GM12873 (cell line): ENCODE measurements around the gene ADM5.

ENCODE experiments used
- TF ChIP-seq, protein P1 (sequence below): IDR thresholded peaks from 2 replicates; pipeline ENCODE4 v1.5.1; 2012; ENCODE audit warnings: low read depth, mild to moderate bottlenecking, moderate library complexity, low read length, control low read depth; ENCODE audit not compliant: insufficient read depth; ENCODE audit errors: missing control alignments

ADM5 gene

DNA sequence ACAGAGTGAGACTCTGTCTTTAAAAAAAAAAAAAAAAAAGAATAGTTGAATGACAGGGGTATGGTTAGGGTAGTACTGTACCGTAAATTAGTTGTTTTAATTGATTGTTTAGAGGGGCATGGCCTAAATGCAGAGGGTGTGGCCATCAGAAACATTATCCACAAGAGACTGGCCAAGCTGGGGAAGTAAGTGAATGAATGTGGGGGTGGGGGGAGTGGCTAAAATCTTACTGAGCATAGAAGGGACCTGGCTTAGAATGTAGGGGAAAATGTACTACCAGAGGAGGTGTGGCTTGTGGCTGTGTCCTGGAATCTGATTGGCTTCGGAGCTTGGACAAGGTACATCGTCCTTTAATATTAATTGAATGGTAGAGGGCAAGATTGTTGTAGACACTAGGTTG, 19.9 kb upstream of the ADM5 start:
- TF ChIP-seq, protein P1, sequence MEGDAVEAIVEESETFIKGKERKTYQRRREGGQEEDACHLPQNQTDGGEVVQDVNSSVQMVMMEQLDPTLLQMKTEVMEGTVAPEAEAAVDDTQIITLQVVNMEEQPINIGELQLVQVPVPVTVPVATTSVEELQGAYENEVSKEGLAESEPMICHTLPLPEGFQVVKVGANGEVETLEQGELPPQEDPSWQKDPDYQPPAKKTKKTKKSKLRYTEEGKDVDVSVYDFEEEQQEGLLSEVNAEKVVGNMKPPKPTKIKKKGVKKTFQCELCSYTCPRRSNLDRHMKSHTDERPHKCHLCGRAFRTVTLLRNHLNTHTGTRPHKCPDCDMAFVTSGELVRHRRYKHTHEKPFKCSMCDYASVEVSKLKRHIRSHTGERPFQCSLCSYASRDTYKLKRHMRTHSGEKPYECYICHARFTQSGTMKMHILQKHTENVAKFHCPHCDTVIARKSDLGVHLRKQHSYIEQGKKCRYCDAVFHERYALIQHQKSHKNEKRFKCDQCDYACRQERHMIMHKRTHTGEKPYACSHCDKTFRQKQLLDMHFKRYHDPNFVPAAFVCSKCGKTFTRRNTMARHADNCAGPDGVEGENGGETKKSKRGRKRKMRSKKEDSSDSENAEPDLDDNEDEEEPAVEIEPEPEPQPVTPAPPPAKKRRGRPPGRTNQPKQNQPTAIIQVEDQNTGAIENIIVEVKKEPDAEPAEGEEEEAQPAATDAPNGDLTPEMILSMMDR, result no peak

DNA sequence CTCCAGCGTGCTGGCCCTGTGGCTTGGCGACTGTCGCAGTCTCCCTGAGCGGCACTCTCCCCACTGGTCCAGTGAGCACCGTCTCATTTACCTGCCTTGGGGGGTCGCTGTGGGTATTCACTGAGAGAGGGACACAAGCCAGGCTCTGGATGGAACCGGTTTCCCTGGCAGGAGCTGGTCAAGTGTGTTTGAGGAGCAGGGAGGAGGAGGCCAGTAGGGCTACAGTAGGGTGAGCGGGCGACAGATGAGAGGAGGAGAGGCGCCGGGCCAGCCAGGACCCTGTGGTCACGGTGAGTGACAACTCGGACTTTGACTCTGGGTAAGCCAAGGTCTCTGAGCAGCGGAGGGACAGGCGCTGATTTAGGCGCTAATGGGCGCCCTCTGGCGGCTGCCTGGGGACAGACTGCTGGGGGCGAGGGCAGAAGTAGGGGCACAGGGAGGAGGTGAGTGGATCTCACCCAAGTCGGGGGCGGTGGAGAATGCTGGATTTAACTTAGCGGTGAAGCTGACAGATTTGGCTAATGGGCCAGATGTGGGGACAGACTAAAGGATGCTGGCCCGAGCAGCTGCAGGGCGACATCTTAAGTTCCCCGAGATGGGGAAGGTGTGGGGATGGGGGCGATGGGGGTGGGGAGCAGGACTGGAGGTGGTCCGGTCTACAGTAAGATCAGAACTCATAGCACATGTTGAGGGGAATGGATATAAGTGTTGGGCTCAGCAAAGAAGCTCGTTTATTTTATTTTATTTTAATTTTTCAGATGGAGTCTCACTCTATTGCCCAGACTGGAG, 17.1 kb upstream of the ADM5 start:
- TF ChIP-seq, protein P1, result peak; percentile 98

DNA sequence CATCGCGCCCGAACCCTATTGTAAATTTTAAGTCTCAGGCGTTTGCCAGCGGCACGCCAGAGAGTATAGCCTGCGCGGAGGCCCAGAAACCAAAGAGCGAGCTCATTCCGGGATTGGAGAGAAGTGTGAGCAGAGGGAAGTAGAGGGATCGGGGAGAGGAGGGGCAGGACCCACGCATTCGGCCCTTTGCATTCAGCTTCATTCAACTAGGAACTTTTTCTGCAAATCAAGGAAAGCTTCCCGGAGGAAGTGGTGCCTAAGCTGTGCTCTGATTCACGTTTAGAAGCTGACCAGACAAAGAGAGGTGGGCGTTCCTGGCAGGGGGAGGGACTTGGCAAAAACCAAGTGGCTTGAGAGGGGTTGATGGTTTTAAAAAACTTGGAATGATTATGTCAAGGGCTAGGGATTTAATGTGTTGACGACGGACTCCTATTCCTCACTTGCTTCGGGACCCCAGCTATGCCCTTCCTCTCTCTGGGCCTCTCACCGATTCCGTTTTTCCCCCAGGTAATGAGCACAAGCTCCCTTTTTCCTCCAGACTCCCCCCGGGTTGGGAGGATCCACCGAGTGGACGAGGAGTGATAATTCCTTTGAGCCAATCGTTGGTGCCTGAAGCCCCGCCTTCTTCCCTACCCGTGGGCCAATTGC, 13.1 kb upstream of the ADM5 start:
- TF ChIP-seq, protein P1, result no peak

DNA sequence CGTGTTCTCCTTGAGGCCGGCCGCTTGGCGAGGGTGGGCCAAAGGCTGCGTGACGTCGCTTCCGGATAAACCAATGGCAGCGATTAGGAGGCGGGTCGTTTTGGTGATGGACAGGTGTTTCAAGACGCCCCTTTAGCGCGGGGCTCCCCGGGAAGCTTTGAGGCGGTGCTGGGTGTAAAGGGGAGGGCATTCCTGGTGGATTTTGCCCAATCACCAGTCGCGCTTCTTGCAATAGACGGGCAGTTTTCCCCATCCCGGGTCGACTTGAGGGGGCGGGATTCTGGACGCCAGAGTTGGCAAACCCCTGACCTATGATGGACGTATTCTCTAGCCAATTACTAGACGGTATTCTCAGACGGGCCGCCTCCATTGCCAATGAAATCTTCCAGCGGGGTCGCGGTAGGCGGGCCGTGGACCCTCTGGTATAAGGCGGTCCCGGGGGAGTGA, 12.6 kb upstream of the ADM5 start:
- TF ChIP-seq, protein P1, result no peak

DNA sequence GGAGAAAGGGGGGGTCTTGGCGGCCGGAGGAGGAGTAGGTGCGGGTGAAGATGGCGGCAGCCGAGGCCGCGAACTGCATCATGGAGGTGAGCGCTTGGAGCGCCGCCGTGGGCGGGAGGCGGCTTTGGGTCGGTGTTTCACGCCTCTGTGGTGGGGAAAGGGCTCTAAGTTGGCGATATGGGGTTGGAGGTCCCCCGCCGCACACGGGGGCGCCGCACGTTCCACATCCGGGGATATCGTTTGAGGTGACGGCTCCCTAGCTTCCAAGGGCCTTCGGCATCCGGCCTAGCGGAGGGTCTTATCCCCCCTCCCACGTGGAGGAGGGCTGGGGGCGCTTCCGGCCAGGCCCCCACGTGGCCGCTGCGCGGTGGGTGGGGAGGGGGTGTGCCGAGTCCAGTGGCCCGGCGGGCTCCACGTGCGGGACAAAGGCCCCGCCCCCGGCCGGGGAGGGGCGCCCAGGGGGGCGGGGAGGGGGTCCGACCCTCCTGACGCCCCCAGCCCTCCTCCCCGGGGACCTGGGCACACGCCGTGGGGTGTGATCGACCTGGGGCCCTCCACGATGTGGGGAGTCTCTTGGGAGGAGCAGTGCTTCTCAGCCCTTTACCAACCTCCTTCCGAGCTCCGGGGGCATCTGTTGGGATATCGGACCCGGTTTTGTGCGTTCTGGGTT, 12.0 kb upstream of the ADM5 start, which contains the start of gene PRMT1:
PRMT1 (plus strand) TSS at position 41 of the 670 bp plus-strand sequence; CDS start at position 51, 10 bp downstream.
- TF ChIP-seq, protein P1, result no peak

DNA sequence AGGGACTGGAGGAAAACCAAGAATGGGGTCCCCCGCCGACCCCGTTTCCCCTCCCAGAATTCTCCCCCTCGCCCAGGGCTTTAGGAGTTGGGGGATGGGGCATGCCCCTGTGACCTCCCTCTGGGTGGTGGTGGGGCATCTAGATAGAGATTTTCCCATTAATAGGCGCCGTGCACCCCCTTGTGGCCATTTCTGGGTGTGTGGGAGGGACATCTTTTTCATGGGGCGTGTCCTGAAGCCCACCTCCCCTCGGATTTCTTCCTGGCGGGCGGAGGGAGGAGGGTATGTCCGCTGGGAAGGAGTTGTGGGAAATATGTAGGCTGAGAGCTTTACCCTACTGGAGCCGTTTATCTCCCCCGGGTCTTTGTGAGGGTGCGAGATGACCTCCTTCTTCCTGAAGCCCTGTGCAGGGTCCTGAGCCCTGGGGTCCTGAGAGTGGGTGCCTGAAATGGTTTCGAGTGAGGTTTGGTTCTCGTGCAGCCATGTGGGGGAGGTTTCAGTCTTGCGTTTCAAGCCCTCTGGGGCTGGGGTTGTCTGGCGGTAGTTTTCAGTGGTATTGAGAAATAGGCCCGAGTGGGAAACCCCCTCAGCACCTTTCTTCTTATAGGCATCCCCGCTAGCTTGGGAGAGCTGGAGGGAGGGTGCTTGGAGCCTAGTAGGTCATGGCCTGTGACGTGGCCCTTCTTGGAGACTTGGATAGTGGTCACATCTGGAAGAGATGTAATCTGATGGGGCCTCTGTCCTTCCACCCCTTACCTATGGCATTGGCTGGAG, 11.3 kb upstream of the ADM5 start:
- TF ChIP-seq, protein P1, result peak; percentile 70
